ENCODE measurements around the gene IRS2. TPM values are rescaled to one million over a fixed set of nuclear protein-coding genes. Genes with fewer than 3 reads are reported as not detected.

Gene IRS2
- total and polyA plus RNA-seq, 2 donors (not counting 3 experiments of a cell fraction or from before 2014, with no cell fraction given), result 1.6 to 4.4 TPM

DNA sequence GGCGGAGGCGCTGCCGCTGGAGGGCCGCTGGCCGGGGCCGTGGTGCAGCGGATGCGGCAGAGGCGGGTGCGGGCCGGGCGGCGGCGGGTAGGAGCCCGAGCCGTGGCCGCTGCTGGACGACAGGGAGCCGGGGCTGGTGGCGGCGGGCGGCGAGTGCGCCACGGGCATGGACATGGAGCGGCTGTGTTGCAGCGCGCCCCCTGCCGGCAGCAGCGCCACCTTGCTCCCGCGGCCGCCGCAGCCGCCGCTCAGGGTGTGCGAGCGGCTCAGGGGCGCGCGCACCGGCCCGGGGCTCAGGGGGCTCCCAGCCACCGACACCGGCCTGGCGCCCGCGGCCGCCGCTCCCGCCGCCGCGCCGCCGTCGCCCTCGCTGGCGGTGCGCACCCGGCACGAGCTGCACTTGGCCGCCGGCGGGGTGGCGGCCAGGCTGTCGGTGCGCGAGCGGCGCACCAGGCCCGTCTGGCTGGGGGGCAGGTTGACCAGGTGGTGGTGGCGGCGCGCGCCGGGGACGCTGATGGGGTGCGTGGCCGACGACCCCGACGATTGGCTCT, 1.7 kb downstream of the IRS2 start:
- H3K4me2 ChIP-seq (ENCODE audit: insufficient read depth, low read length), result no peak overlapping the region
- no peaks in the 10 kb centered on the region for H3K9me3 ChIP-seq (replicated peaks; ENCODE audit: control insufficient read depth, insufficient read depth, low read length)
- ChIA-PET CTCF (interaction anchor here (0.7 to 1.5 kb wide), 13 partner anchors 23 to 889 kb away, joined by 3 to 18 read pairs (median 5); no protein-coding TSS in a partner anchor), POLR2A (no interaction called here)
- H3K9me1 ChIP-seq (replicated peaks; ENCODE audit: control insufficient read depth, extremely low read depth, insufficient read depth, low read length), result no peaks in the 10 kb centered on the region
- TF ChIP-seq POLR2AphosphoS5 (IDR thresholded peaks at IDR 0.05; ENCODE audit: insufficient read depth, low read depth, low read length) (peak; percentile 27), JUN (IDR thresholded peaks at IDR 0.05; ENCODE audit: borderline replicate concordance, insufficient read depth, insufficient read length, low read depth) (no peak), MYC (IDR thresholded peaks at IDR 0.05; ENCODE audit: low read depth, low read length) (no peak), FOS (IDR thresholded peaks at IDR 0.05; ENCODE audit: borderline replicate concordance, insufficient read depth, low read length) (no peak), EZH2 (IDR thresholded peaks at IDR 0.05; ENCODE audit: borderline replicate concordance, low read depth, low read length, severe bottlenecking) (no peak)
- TF ChIP-seq, protein P1, sequence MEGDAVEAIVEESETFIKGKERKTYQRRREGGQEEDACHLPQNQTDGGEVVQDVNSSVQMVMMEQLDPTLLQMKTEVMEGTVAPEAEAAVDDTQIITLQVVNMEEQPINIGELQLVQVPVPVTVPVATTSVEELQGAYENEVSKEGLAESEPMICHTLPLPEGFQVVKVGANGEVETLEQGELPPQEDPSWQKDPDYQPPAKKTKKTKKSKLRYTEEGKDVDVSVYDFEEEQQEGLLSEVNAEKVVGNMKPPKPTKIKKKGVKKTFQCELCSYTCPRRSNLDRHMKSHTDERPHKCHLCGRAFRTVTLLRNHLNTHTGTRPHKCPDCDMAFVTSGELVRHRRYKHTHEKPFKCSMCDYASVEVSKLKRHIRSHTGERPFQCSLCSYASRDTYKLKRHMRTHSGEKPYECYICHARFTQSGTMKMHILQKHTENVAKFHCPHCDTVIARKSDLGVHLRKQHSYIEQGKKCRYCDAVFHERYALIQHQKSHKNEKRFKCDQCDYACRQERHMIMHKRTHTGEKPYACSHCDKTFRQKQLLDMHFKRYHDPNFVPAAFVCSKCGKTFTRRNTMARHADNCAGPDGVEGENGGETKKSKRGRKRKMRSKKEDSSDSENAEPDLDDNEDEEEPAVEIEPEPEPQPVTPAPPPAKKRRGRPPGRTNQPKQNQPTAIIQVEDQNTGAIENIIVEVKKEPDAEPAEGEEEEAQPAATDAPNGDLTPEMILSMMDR (IDR thresholded peaks at IDR 0.05; ENCODE audit: extremely low read depth in 1 of 2, insufficient read depth in 1 of 2, low read depth in 1 of 2, low read length in 2 of 2), result peak; percentile 48 to 55
- peaks cover 19 to 27% of the 10 kb centered on the region in 2 experiments for H3K27me3 ChIP-seq (ENCODE audit: control insufficient read depth in 2 of 2, insufficient read depth in 2 of 2, low read length in 2 of 2)
- DNase-seq (ENCODE audit: low read depth, low spot score) (peak; percentile 51), FAIRE-seq (no peak)
- H2AFZ ChIP-seq (ENCODE audit: low read depth, low read length), result peak overlapping the region; percentile 18
- intact Hi-C loops (cut with micrococcal nuclease) (loop anchor here (1.0 to 10.0 kb wide), 10 partner anchors 84 to 1567 kb away; partner anchors contain the start of genes ABHD13 and LIG4), dilution Hi-C loops (cut with MboI; ENCODE audit: extremely low pct_ligation_motif_present, low sequenced_read_pairs) (no loop called here)
- H3K9ac ChIP-seq (replicated peaks; ENCODE audit: extremely low read depth, insufficient read depth, low read length), result peak overlapping the region; percentile 1
- no TSS peak for BruUV-seq (replicated peaks)
- H4K20me1 ChIP-seq (replicated peaks; ENCODE audit: control insufficient read depth, extremely low read depth, insufficient read depth, low read length), result no peaks in the 10 kb centered on the region
- peaks cover 3% of the 10 kb centered on the region for H3K4me1 ChIP-seq (ENCODE audit: control insufficient read depth, extremely low read depth, insufficient read depth, low read length)
- no peaks in the 10 kb centered on the region for H3K79me2 ChIP-seq (ENCODE audit: control insufficient read depth, insufficient read depth, low read length)
- no peak overlapping the region for H3K27ac ChIP-seq (ENCODE audit: insufficient read depth, low read depth, low read length)
- H3K4me3 ChIP-seq (replicated peaks in 1 of 3; ENCODE audit: insufficient read depth in 1 of 3, low read depth in 1 of 3, low read length in 3 of 3), result peak overlapping the region in 2 of 3 experiments; percentile 8 to 54
- H3K36me3 ChIP-seq (ENCODE audit: control insufficient read depth in 2 of 2, extremely low read depth in 1 of 2, insufficient read depth in 2 of 2, low read length in 2 of 2), result peaks cover 0 to 4% of the 10 kb centered on the region in 2 experiments
